Measurements from ENCODE around the gene PIP4K2A.

Gene PIP4K2A

GRCh38 chr10:22740180-22740579 lies 25.8 kb upstream of the PIP4K2A start:
- no peaks in the 10 kb centered on the region for H3K9me3 ChIP-seq (replicated peaks; ENCODE audit: low read length)
- H3K4me2 ChIP-seq (ENCODE audit: low read length), result no peak overlapping the region
- peaks cover 4% of the 10 kb centered on the region for H3K4me1 ChIP-seq (ENCODE audit: control insufficient read depth, insufficient read depth, low read length)
- H3K9ac ChIP-seq (ENCODE audit: low read depth, low read length), result no peak overlapping the region
- no peaks in the 10 kb centered on the region for H3K36me3 ChIP-seq (ENCODE audit: insufficient read depth, low read length)
- no peak overlapping the region for H3K4me3 ChIP-seq (ENCODE audit: low read length)
- no peaks in the 10 kb centered on the region for H3K27me3 ChIP-seq (ENCODE audit: control insufficient read depth, insufficient read depth, low read length)

DNA sequence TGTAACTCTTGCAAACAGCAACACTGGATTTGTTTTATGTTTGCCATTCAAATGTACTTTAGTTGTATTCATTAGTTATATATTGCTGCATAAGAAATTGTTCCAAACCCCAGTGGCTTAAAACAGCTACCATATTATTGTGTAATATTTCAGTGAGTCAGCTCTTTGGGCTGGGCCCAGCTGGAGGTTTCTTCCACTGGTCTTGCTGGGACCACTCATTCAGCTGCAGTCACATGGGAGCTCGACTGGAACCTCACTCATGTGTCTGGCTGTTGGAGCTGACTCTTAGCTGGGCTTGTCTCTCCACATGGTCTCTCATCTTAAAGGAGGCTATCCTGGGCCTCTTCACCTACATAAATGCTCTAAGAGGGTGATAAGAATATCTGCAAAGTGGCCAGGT lies 23.2 kb upstream of the PIP4K2A start:
- no peaks in the 10 kb centered on the region for H3K27me3 ChIP-seq (ENCODE audit: control insufficient read depth, insufficient read depth, low read length)
- H3K4me1 ChIP-seq (ENCODE audit: control insufficient read depth, insufficient read depth, low read length), result peaks cover 4% of the 10 kb centered on the region
- no peak overlapping the region for H3K9ac ChIP-seq (ENCODE audit: low read depth, low read length)
- no peak overlapping the region for H3K4me3 ChIP-seq (ENCODE audit: low read length)
- H3K9me3 ChIP-seq (replicated peaks; ENCODE audit: low read length), result no peaks in the 10 kb centered on the region
- no peaks in the 10 kb centered on the region for H3K36me3 ChIP-seq (ENCODE audit: insufficient read depth, low read length)
- no peak overlapping the region for H3K4me2 ChIP-seq (ENCODE audit: low read length)

DNA sequence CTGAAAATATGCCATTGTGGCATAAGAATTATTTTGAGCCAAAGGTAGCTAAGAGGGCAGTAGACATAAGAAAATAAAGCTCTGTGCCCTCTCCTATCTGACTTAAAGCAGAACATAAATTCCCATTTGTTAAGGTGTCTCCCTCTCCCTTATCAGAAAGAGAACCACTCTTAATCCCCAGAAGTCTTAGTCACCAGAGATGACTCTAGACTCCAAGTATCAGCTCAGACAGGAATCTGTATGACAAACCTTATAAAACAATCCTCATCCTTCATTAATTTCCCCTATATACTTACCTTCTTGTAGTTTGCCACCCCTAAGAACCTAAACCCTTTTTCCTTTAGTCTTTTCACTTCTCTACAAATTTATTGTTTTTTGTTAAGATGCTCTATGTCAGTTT lies 21.8 kb upstream of the PIP4K2A start:
- Histone ChIP-seq H3K4me2 (ENCODE audit: low read length) (no peak overlapping the region), H3K4me3 (ENCODE audit: low read length) (no peak overlapping the region), H3K4me1 (ENCODE audit: control insufficient read depth, insufficient read depth, low read length) (peaks cover 4% of the 10 kb centered on the region), H3K9me3 (replicated peaks; ENCODE audit: low read length) (no peaks in the 10 kb centered on the region), H3K9ac (ENCODE audit: low read depth, low read length) (no peak overlapping the region), H3K36me3 (ENCODE audit: insufficient read depth, low read length) (no peaks in the 10 kb centered on the region), H3K27me3 (ENCODE audit: control insufficient read depth, insufficient read depth, low read length) (no peaks in the 10 kb centered on the region)

GRCh38 chr10:22733992-22734391 lies 19.6 kb upstream of the PIP4K2A start:
- H3K27me3 ChIP-seq (ENCODE audit: control insufficient read depth, insufficient read depth, low read length), result no peaks in the 10 kb centered on the region
- H3K4me3 ChIP-seq (ENCODE audit: low read length), result no peak overlapping the region
- peaks cover 4% of the 10 kb centered on the region for H3K4me1 ChIP-seq (ENCODE audit: control insufficient read depth, insufficient read depth, low read length)
- no peaks in the 10 kb centered on the region for H3K9me3 ChIP-seq (replicated peaks; ENCODE audit: low read length)
- H3K36me3 ChIP-seq (ENCODE audit: insufficient read depth, low read length), result no peaks in the 10 kb centered on the region
- no peak overlapping the region for H3K9ac ChIP-seq (ENCODE audit: low read depth, low read length)
- H3K4me2 ChIP-seq (ENCODE audit: low read length), result no peak overlapping the region

DNA sequence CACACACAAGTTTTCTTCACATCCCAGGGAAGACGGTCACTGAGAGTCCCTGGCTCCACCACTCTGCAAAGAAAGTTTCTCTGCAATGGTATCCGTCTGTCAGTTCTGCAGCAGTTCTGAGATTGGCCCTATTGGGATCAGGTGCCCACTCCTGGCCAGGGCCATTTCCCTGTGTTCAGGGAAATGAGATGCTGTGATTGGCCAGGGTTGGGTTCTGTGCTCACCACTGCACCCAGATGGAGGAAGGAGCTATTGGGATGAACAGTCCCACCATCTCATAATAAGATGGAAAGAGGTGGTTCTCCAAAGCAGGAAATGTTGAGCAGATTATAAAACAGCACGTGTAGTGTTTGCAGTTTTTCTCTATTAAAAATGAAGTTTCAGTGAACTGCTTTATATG lies 13.3 kb upstream of the PIP4K2A start:
- no peaks in the 10 kb centered on the region for H3K9me3 ChIP-seq (replicated peaks; ENCODE audit: low read length)
- H3K4me3 ChIP-seq (ENCODE audit: low read length), result no peak overlapping the region
- no peak overlapping the region for H3K4me2 ChIP-seq (ENCODE audit: low read length)
- H3K36me3 ChIP-seq (ENCODE audit: insufficient read depth, low read length), result no peaks in the 10 kb centered on the region
- H3K27me3 ChIP-seq (ENCODE audit: control insufficient read depth, insufficient read depth, low read length), result peaks cover 30% of the 10 kb centered on the region
- no peaks in the 10 kb centered on the region for H3K4me1 ChIP-seq (ENCODE audit: control insufficient read depth, insufficient read depth, low read length)
- H3K9ac ChIP-seq (ENCODE audit: low read depth, low read length), result no peak overlapping the region

GRCh38 chr10:22727112-22727511 lies 12.7 kb upstream of the PIP4K2A start:
- H3K4me3 ChIP-seq (ENCODE audit: low read length), result no peak overlapping the region
- no peaks in the 10 kb centered on the region for H3K9me3 ChIP-seq (replicated peaks; ENCODE audit: low read length)
- no peaks in the 10 kb centered on the region for H3K36me3 ChIP-seq (ENCODE audit: insufficient read depth, low read length)
- peaks cover 30% of the 10 kb centered on the region for H3K27me3 ChIP-seq (ENCODE audit: control insufficient read depth, insufficient read depth, low read length)
- no peaks in the 10 kb centered on the region for H3K4me1 ChIP-seq (ENCODE audit: control insufficient read depth, insufficient read depth, low read length)
- no peak overlapping the region for H3K4me2 ChIP-seq (ENCODE audit: low read length)
- no peak overlapping the region for H3K9ac ChIP-seq (ENCODE audit: low read depth, low read length)

DNA sequence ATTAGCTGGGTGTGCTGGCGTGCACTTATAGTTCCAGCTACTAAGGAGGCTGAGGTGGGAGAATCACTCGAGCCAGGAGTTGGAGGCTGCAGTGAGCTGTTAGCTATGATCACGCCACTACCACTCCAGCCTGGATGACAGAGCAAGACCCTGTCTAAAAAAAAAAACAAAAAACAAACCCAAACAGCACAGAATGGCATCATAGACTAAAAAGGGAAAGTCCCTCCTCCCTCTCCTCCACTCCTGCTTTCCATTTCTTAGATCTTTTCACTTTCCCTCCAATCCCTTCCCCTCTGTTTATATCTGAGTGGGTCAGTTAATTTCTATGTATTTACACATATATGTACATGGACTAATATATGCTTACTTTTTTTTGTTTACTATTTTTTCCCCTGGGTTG lies 10.4 kb upstream of the PIP4K2A start:
- Histone ChIP-seq H3K4me1 (ENCODE audit: control insufficient read depth, insufficient read depth, low read length) (no peaks in the 10 kb centered on the region), H3K9me3 (replicated peaks; ENCODE audit: low read length) (no peaks in the 10 kb centered on the region), H3K36me3 (ENCODE audit: insufficient read depth, low read length) (no peaks in the 10 kb centered on the region), H3K27me3 (ENCODE audit: control insufficient read depth, insufficient read depth, low read length) (peaks cover 30% of the 10 kb centered on the region), H3K9ac (ENCODE audit: low read depth, low read length) (no peak overlapping the region), H3K4me3 (ENCODE audit: low read length) (no peak overlapping the region), H3K4me2 (ENCODE audit: low read length) (no peak overlapping the region)

DNA sequence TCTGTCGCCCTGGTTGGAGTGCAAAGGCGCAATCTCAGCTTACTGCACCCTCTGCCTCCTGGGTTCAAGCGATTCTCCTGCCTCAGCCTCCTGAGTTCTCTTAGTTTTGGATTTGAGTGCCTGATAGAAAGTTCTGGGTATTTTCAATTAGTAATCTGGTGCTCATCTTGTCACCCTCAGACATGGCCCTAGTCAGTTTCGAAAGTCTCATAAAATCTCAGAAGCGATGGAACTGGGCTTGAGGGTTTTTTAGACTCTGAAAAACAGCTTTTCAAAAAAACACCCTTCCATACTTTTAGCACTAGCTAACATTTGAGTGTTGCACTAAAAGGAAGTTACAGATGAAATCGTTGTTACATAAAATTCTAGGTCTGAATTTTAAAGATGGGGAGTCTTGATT lies 9.4 kb upstream of the PIP4K2A start:
- Histone ChIP-seq H3K4me2 (ENCODE audit: low read length) (no peak overlapping the region), H3K9me3 (replicated peaks; ENCODE audit: low read length) (no peaks in the 10 kb centered on the region), H3K36me3 (ENCODE audit: insufficient read depth, low read length) (no peaks in the 10 kb centered on the region), H3K9ac (ENCODE audit: low read depth, low read length) (no peak overlapping the region), H3K27me3 (ENCODE audit: control insufficient read depth, insufficient read depth, low read length) (peaks cover 30% of the 10 kb centered on the region), H3K4me1 (ENCODE audit: control insufficient read depth, insufficient read depth, low read length) (no peaks in the 10 kb centered on the region), H3K4me3 (ENCODE audit: low read length) (no peak overlapping the region)

- Histone ChIP-seq H3K9ac (ENCODE audit: low read depth, low read length) (no peak overlapping the region), H3K9me3 (replicated peaks; ENCODE audit: low read length) (no peaks in the 10 kb centered on the region), H3K4me3 (ENCODE audit: low read length) (no peak overlapping the region)
Observed at GRCh38 chr10:22723343-22723779, 9.0 kb upstream of the PIP4K2A start.

GRCh38 chr10:22722626-22723169 lies 8.3 kb upstream of the PIP4K2A start:
- H3K9ac ChIP-seq (ENCODE audit: low read depth, low read length), result no peak overlapping the region
- H3K36me3 ChIP-seq (ENCODE audit: insufficient read depth, low read length), result no peaks in the 10 kb centered on the region

More at GRCh38 chr10:22723343-22723779, 9.0 kb upstream of the PIP4K2A start:
- peaks cover 27% of the 10 kb centered on the region for H3K27me3 ChIP-seq (ENCODE audit: control insufficient read depth, insufficient read depth, low read length)
- no peaks in the 10 kb centered on the region for H3K36me3 ChIP-seq (ENCODE audit: insufficient read depth, low read length)
- no peak overlapping the region for H3K4me2 ChIP-seq (ENCODE audit: low read length)
- H3K4me1 ChIP-seq (ENCODE audit: control insufficient read depth, insufficient read depth, low read length), result no peaks in the 10 kb centered on the region

DNA sequence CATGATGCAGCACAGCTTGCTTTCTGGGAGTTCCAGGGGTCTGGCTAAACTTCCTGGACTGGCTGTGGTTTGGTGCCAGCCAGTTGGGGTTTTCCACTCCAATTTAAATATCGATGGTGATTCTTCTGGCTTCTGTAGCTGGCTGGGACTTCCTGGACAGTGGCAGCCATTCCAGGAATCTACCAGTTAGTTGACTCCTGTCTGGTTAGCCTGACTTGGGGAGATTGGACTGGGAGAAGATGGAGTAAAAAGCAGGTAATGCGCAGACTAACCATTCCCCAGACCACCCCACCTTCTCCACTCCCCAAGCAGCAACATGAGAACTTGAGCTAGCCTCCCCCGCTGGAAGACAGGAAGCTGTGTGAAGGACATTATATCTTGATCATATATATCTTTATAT lies 6.3 kb upstream of the PIP4K2A start:
- H3K9me3 ChIP-seq (replicated peaks; ENCODE audit: low read length), result no peaks in the 10 kb centered on the region
- no peaks in the 10 kb centered on the region for H3K36me3 ChIP-seq (ENCODE audit: insufficient read depth, low read length)

More at GRCh38 chr10:22722626-22723169, 8.3 kb upstream of the PIP4K2A start:
- H3K9me3 ChIP-seq (replicated peaks; ENCODE audit: low read length), result no peaks in the 10 kb centered on the region
- H3K4me2 ChIP-seq (ENCODE audit: low read length), result no peak overlapping the region
- no peaks in the 10 kb centered on the region for H3K4me1 ChIP-seq (ENCODE audit: control insufficient read depth, insufficient read depth, low read length)
- H3K27me3 ChIP-seq (ENCODE audit: control insufficient read depth, insufficient read depth, low read length), result peaks cover 25% of the 10 kb centered on the region
- H3K4me3 ChIP-seq (ENCODE audit: low read length), result no peak overlapping the region

GRCh38 chr10:22719406-22720042 lies 5.1 kb upstream of the PIP4K2A start:
- no peak overlapping the region for H3K4me3 ChIP-seq (ENCODE audit: low read length)
- no peaks in the 10 kb centered on the region for H3K36me3 ChIP-seq (ENCODE audit: insufficient read depth, low read length)
- peaks cover 5% of the 10 kb centered on the region for H3K4me1 ChIP-seq (ENCODE audit: control insufficient read depth, insufficient read depth, low read length)
- no peak overlapping the region for H3K9ac ChIP-seq (ENCODE audit: low read depth, low read length)
- peaks cover 5% of the 10 kb centered on the region for H3K27me3 ChIP-seq (ENCODE audit: control insufficient read depth, insufficient read depth, low read length)
- H3K4me2 ChIP-seq (ENCODE audit: low read length), result no peak overlapping the region
- H3K9me3 ChIP-seq (replicated peaks; ENCODE audit: low read length), result no peaks in the 10 kb centered on the region

More for the DNA sequence above, 6.3 kb upstream of the PIP4K2A start:
- Histone ChIP-seq H3K4me1 (ENCODE audit: control insufficient read depth, insufficient read depth, low read length) (no peaks in the 10 kb centered on the region), H3K4me3 (ENCODE audit: low read length) (no peak overlapping the region), H3K27me3 (ENCODE audit: control insufficient read depth, insufficient read depth, low read length) (peaks cover 9% of the 10 kb centered on the region), H3K9ac (ENCODE audit: low read depth, low read length) (no peak overlapping the region), H3K4me2 (ENCODE audit: low read length) (no peak overlapping the region)

All from skeletal muscle satellite cell (primary cell).